Activated CD4-positive, alpha-beta T cell treated with anti-CD3 and anti-CD28 coated beads for 4 hours (primary cell): ENCODE measurements around the gene OSTM1.

Source experiments
- DNase-seq, 2 donors: peaks; one replicate each; pipeline ENCODE4 v3.0.0-alpha.2; 2020

Gene OSTM1, protein sequence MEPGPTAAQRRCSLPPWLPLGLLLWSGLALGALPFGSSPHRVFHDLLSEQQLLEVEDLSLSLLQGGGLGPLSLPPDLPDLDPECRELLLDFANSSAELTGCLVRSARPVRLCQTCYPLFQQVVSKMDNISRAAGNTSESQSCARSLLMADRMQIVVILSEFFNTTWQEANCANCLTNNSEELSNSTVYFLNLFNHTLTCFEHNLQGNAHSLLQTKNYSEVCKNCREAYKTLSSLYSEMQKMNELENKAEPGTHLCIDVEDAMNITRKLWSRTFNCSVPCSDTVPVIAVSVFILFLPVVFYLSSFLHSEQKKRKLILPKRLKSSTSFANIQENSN

DNA sequence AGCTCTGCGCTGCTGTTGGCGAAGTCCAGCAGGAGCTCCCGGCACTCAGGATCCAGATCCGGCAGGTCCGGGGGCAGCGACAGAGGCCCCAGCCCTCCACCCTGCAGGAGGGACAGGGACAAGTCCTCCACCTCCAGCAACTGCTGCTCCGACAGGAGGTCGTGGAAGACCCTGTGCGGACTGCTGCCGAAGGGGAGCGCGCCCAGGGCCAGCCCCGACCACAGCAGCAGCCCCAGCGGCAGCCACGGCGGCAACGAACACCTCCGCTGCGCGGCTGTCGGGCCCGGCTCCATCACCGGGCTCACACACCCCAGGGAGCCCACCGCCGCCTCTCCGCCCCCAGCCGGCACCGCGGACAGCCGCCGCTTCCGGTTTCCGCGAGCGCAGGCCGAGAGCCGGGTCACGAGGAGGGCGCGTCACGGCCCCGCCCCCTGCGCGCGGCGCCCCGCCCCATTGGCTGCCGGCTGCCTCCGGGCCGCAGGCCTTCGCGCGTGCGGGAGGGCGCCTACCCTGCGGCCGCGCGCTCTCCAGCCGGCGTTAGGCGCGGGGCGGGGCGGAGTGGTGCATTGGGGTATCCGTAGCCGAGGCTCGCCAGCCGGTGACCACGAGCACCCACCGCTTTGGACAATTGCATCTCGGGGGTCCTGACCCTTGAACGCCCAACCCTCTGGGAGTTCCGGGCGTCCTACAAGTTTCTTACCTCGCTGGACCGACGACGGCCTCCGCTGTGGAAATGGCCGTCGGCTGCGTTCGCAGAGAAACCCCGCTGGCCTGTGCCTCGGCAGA is at the start of gene OSTM1:
Gene OSTM1, minus strand, starts transcription at position 383 of the 786 bp plus-strand sequence. Its CDS starts 90 bp downstream, at position 293.
- DNase-seq = peak; percentile 88 to 91

DNA sequence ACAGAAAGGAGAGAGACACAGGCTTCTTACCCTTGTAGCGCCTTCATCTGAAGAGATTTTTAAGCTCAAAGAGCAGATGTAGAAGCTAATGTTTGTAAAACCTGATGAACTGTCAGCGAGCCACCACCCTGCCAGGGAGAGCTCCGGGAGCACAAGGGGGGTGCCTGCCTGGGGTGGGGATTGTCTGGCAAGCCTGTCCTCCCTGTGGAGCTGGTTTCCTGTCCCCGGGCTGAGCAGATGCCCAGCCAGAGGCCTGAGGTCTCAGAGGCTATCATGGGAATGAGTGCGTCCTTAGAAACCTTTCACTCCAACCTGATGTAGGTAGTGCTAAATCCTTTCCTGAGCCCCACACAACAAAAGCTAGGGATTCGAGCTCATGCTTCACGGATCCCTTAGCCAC is 49.4 kb upstream of the OSTM1 start:
- no peak for DNase-seq

- DNase-seq = no peak
These were observed 49.0 kb upstream of the OSTM1 start for GRCh38 chr6:108123481-108123929.

- DNase-seq = no peak
These were observed 47.1 kb upstream of the OSTM1 start for GRCh38 chr6:108121612-108122011.

DNA sequence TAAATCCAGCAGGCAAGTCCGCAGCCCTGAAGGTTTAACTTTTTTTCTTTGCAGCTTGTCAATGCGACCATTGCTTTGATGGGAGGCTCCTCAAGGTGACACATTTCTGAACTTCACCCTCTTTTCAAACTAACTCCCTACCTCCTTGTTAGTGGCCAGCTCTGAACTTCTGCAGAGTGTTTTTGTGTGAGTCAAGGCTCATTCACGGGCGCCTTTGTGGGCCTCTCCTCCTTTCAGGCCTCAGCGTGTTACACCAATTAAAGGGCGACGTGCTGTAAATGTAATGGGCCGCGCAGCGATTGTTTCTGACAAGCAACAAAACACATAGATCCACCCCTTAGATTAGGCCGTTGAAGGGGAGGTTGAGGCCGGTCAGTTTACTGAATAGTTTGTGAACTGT is 45.8 kb upstream of the OSTM1 start:
- no peak for DNase-seq

DNA sequence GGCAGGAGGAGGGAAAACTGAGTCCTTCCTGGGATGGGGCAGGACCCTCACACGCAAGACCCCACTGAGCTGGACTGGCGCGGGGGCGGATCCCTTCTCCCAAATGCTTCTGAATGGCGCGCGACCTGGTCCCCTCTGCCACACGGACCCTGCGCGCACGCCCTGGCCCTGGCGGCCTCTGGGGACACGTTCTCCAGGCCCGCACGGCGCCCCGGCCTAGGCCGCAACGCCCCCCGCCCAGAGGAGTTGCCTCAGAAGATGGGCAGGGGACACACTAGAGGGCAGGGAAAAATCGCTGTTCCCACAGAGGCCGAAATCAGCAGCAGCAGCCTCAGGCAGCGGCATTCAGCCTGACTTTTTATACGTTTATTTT is 45.2 kb upstream of the OSTM1 start:
- DNase-seq = no peak

- DNase-seq = no peak
These were observed 44.5 kb upstream of the OSTM1 start for GRCh38 chr6:108118810-108119768.

DNA sequence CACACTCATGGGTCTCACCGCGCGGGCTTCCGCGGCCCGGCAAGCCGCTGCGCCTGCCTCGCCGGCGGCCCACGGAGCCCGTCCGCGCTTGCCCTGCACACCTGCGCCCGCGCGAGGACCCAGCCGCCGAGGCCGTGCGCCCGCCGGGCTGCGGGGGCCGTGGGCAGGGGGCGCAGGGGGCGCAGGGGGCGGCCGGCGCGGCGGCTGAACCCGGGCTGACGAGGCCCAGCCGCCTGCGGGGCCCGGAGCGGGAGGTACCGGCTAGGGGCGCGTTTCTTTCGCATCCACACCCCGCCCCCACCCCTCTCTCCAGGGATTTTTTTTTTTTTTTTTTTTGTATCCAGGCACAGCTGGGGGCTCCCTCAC is 43.8 kb upstream of the OSTM1 start:
- DNase-seq = no peak

DNA sequence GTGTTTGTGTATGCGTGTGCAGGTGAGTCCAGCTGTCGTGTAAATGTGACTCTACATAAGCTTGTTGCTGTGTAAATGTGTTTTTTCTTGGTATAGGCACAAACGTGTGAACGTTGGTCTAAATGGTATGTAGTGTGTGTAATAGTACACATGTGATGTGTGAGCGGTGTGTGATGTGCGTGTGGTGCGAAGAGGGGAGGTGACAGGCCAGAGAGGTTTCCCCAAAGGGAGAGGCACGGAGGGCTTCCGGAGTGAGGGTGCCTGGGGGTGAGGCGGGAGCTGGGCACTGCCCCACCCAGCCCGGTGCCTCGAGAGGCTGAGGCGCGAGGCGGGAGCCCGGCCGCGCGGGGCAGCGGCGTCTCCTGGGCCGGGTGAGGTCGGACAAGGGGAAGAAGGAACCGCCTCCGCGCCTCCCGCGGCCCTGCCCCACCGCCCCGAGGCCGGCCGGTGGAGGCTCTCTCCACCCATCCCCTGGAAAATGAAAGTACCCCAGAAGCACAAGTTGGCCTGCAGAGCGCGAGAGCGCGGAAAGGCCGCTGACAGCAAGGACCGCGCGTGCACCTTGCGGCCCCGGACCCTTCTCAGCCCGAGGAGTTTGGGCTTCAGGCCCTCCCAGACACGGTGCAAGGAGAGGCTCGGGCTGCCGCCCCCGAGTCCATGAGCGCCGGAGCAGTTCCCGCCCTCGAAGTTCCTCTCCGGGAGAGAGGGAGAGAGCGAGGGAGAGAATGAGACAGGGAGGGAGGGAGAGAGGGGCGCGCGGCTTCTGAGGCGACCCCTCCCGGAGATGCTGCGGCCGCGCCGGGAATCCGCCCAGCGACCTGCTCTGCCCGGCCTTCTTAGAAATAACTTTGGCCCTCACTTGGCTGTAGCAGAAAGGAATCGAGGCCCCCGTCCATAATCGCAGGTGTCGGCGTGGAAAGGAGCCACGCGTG is 43.2 kb upstream of the OSTM1 start:
- DNase-seq = no peak

GRCh38 chr6:108116546-108117426 is 42.2 kb upstream of the OSTM1 start:
- no peak for DNase-seq

- DNase-seq = no peak
These were observed 41.1 kb upstream of the OSTM1 start for GRCh38 chr6:108115598-108116058.

DNA sequence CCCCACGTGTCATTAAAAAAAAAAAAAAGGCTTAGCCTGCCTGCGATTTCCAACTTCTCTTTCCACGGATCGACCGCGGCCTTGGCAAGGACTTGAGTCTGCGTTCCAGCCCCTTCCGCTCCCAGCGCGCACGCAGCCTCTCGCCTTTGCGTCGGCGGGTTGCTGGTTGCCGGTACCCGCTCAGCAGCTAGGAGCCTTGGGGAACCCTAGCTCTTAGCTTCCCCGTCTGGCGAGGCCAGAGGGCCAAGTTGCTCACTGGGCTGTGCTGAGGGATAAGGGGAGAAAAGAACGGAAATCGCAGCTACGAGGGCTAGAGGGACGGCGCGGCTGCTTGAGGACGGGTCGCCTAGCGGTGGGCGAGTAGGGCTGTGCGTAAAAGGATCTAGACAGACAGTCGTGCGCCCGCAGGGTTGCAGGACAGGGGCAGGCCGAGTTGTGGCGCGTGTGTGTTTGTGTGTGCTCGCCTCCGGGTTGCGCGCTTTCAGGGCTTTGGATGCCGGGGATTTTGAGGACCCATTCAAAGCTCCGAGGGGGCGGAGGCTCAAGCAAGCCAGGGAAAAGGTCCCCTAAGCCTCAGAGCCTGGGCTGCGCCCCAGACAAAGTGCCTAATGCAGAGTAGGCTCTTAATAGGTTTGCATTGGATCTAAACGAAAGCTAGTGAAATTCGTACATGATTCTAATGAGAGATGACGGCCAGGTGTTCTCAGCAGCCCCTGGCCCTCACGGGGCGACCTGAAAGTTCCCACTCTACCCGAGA is 40.5 kb upstream of the OSTM1 start:
- DNase-seq = no peak

- no peak for DNase-seq
These were observed 39.3 kb upstream of the OSTM1 start for GRCh38 chr6:108113557-108114519.

DNA sequence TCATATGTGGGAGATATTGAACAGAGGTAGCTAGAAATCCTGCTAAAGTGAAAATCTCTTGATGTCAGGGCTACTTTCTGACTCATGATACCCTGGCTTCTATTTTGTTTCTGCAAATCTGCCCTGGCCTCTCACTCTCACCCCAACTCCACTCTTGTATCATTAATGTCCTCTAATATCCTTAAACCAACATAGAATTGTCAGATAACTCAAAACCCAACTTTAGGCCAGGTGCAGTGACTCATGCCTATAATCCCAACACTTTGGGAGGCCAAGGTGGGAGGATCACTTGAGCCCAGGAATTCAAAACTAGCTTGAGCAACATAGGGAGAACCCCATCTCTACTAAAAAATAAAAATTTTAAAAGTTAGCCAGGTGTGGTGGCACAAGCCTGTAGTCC is 33.8 kb upstream of the OSTM1 start:
- no peak for DNase-seq

GRCh38 chr6:108107102-108107501 is 32.6 kb upstream of the OSTM1 start:
- DNase-seq = no peak

DNA sequence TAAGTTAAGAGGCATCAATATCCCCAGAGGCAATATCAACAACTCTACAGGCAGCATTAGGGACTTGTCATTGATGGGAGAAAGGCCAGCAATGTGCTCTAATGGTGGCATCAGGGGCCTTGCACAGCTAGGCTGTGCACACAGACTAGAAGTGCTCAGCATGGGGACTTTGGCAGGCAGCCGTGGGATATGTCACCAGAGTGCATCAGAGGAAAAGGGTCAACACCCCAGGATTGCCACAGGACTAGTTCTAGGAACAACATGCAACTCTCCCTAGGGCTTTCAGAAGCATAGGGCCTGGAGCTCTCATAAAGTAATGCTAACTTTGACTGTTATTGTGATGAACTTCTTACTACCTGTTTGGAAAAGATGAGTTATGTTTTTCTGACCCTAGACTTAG is 32.2 kb upstream of the OSTM1 start:
- no peak for DNase-seq

- DNase-seq = no peak
These were observed 31.7 kb upstream of the OSTM1 start for GRCh38 chr6:108106261-108106660.

- no peak for DNase-seq
These were observed 31.0 kb upstream of the OSTM1 start for GRCh38 chr6:108105571-108105970.

- no peak for DNase-seq
These were observed 28.4 kb upstream of the OSTM1 start for GRCh38 chr6:108102965-108103364.
